Measurements from ENCODE around the gene NFS1. TPM values are rescaled to one million over a fixed set of nuclear protein-coding genes. Genes with fewer than 3 reads are reported as not detected.

The NFS1 gene
- total RNA-seq, 1 donor from 2014 or later: 26.0 TPM

GRCh38 chr20:35637276-35637675, 61.9 kb downstream of the NFS1 start:
- DNase-seq (ENCODE audit: extremely low spot score, unreplicated experiment): no peak
- Mint-ChIP-seq H3K4me1 (ENCODE audit: unreplicated experiment) (peaks cover 11% of the 10 kb centered on the region), H3K27me3 (ENCODE audit: unreplicated experiment) (no peaks in the 10 kb centered on the region), H3K36me3 (ENCODE audit: unreplicated experiment) (peaks cover 4% of the 10 kb centered on the region), H3K9me3 (ENCODE audit: unreplicated experiment) (no peaks in the 10 kb centered on the region), H3K4me3 (ENCODE audit: unreplicated experiment) (no peak overlapping the region), H3K27ac (ENCODE audit: unreplicated experiment) (no peak overlapping the region)
- no peak for TF ChIP-seq CTCF (IDR thresholded peaks at IDR 0.05)

GRCh38 chr20:35636095-35636494, 63.1 kb downstream of the NFS1 start:
- H3K27ac Mint-ChIP-seq (ENCODE audit: unreplicated experiment): peak overlapping the region; percentile 14
- H3K27me3 Mint-ChIP-seq (ENCODE audit: unreplicated experiment): no peaks in the 10 kb centered on the region
- TF ChIP-seq CTCF (IDR thresholded peaks at IDR 0.05): no peak
- peaks cover 11% of the 10 kb centered on the region for H3K4me1 Mint-ChIP-seq (ENCODE audit: unreplicated experiment)
- DNase-seq (ENCODE audit: extremely low spot score, unreplicated experiment): no peak
- H3K36me3 Mint-ChIP-seq (ENCODE audit: unreplicated experiment): peaks cover 8% of the 10 kb centered on the region
- no peak overlapping the region for H3K4me3 Mint-ChIP-seq (ENCODE audit: unreplicated experiment)
- H3K9me3 Mint-ChIP-seq (ENCODE audit: unreplicated experiment): no peaks in the 10 kb centered on the region

GRCh38 chr20:35635652-35636051, 63.5 kb downstream of the NFS1 start:
- H3K4me1 Mint-ChIP-seq (ENCODE audit: unreplicated experiment): peaks cover 11% of the 10 kb centered on the region
- no peaks in the 10 kb centered on the region for H3K27me3 Mint-ChIP-seq (ENCODE audit: unreplicated experiment)
- H3K9me3 Mint-ChIP-seq (ENCODE audit: unreplicated experiment): no peaks in the 10 kb centered on the region
- DNase-seq (ENCODE audit: extremely low spot score, unreplicated experiment): no peak
- H3K36me3 Mint-ChIP-seq (ENCODE audit: unreplicated experiment): peaks cover 9% of the 10 kb centered on the region
- TF ChIP-seq CTCF (IDR thresholded peaks at IDR 0.05): no peak
- H3K4me3 Mint-ChIP-seq (ENCODE audit: unreplicated experiment): no peak overlapping the region
- no peak overlapping the region for H3K27ac Mint-ChIP-seq (ENCODE audit: unreplicated experiment)

GRCh38 chr20:35632539-35633115, 66.5 kb downstream of the NFS1 start:
- Mint-ChIP-seq H3K4me1 (ENCODE audit: unreplicated experiment) (peaks cover 7% of the 10 kb centered on the region), H3K36me3 (ENCODE audit: unreplicated experiment) (peaks cover 23% of the 10 kb centered on the region), H3K27me3 (ENCODE audit: unreplicated experiment) (no peaks in the 10 kb centered on the region), H3K4me3 (ENCODE audit: unreplicated experiment) (no peak overlapping the region), H3K9me3 (ENCODE audit: unreplicated experiment) (no peaks in the 10 kb centered on the region), H3K27ac (ENCODE audit: unreplicated experiment) (no peak overlapping the region)
- no peak for TF ChIP-seq CTCF (IDR thresholded peaks at IDR 0.05)
- DNase-seq (ENCODE audit: extremely low spot score, unreplicated experiment): peak; percentile 75

GRCh38 chr20:35630636-35631035, 68.5 kb downstream of the NFS1 start:
- TF ChIP-seq CTCF (IDR thresholded peaks at IDR 0.05): no peak
- Mint-ChIP-seq H3K9me3 (ENCODE audit: unreplicated experiment) (no peaks in the 10 kb centered on the region), H3K27me3 (ENCODE audit: unreplicated experiment) (no peaks in the 10 kb centered on the region), H3K4me1 (ENCODE audit: unreplicated experiment) (no peaks in the 10 kb centered on the region), H3K36me3 (ENCODE audit: unreplicated experiment) (peaks cover 38% of the 10 kb centered on the region), H3K4me3 (ENCODE audit: unreplicated experiment) (no peak overlapping the region), H3K27ac (ENCODE audit: unreplicated experiment) (no peak overlapping the region)
- DNase-seq (ENCODE audit: extremely low spot score, unreplicated experiment): peak; percentile 51

Data from osteocyte (in vitro differentiated cells).